NCI-H69 (cell line): ENCODE measurements around the gene GNG13.
"Not testable (repeated sequence)": the region's sequence is repeated elsewhere in the genome, so short reads cannot be mapped to it uniquely, and the experiment has no call there.

Experiments
- DNase-seq: peaks from one replicate; lab custom pipeline; 2025; lab: John Stamatoyannopoulos, UW

Gene GNG13

GRCh38 chr16:799948-800833, at the start of gene GNG13:
Gene GNG13 (minus strand): TSS chr16:800734. CDS start chr16:799077, 1,657 bp downstream.
- peak; percentile 48 for DNase-seq

- DNase-seq, result no peak
Measured at GRCh38 chr16:848510-849253, 48.1 kb upstream of the GNG13 start.

- DNase-seq, result no peak
Measured at GRCh38 chr16:847681-848445, 47.3 kb upstream of the GNG13 start.

- DNase-seq, result no peak
Measured at GRCh38 chr16:847151-847550, 46.6 kb upstream of the GNG13 start.

- DNase-seq, result no peak
Measured at GRCh38 chr16:845351-845745, 44.8 kb upstream of the GNG13 start.

- no peak for DNase-seq
Measured at GRCh38 chr16:844638-845350, 44.3 kb upstream of the GNG13 start.

GRCh38 chr16:843771-844170, 43.2 kb upstream of the GNG13 start:
- no peak for DNase-seq

GRCh38 chr16:842711-843560, 42.4 kb upstream of the GNG13 start:
- DNase-seq, result no peak

- no peak for DNase-seq
Measured at GRCh38 chr16:842061-842476, 41.5 kb upstream of the GNG13 start.

- DNase-seq, result no peak
Measured at GRCh38 chr16:841455-842060, 41.0 kb upstream of the GNG13 start.

- no peak for DNase-seq
Measured at GRCh38 chr16:840561-841454, 40.3 kb upstream of the GNG13 start.

- peak; percentile 27 for DNase-seq
Measured at GRCh38 chr16:839643-840408, 39.3 kb upstream of the GNG13 start.

GRCh38 chr16:838741-839140, 38.2 kb upstream of the GNG13 start:
- no peak for DNase-seq

- not testable (repeated sequence) for DNase-seq
Measured at GRCh38 chr16:836822-837221, 36.3 kb upstream of the GNG13 start.

- DNase-seq, result no peak
Measured at GRCh38 chr16:836221-836620, 35.7 kb upstream of the GNG13 start.

GRCh38 chr16:835373-835772, 34.8 kb upstream of the GNG13 start:
- DNase-seq, result no peak

GRCh38 chr16:833411-833810, 32.9 kb upstream of the GNG13 start:
- no peak for DNase-seq

- DNase-seq, result peak; percentile 71
Measured at GRCh38 chr16:832652-833336, 32.3 kb upstream of the GNG13 start.
